Smooth muscle cell (in vitro differentiated cells): ENCODE measurements around the gene CYP24A1. TPM values are rescaled to one million over a fixed set of nuclear protein-coding genes. Genes with fewer than 3 reads are reported as not detected.
"Not testable (repeated sequence)": the region's sequence is repeated elsewhere in the genome, so short reads cannot be mapped to it uniquely, and the experiment has no call there.

Experiments
- DNase-seq: peaks from one replicate; lab custom pipeline; 2025; ENCODE audit not compliant: unreplicated experiment; lab: John Stamatoyannopoulos, UW
- H2AFZ ChIP-seq: fragments of 200-600 bp; sonication (generic); 2 replicates; pipeline ENCODE4 v1.6.0; 2016; ENCODE audit warnings: antibody characterized with exemption, low read depth, mild to moderate bottlenecking
- H3F3A ChIP-seq: fragments of 200-600 bp; sonication (generic); 2 replicates; pipeline ENCODE4 v1.6.0; 2017; ENCODE audit warnings: antibody characterized with exemption, low read depth
- H3K27ac ChIP-seq: fragments of 200-600 bp; sonication (generic); 2 replicates; pipeline ENCODE4 v1.5.1; 2016; ENCODE audit warnings: low read depth, mild to moderate bottlenecking
- H3K27me3 ChIP-seq: fragments of 200-600 bp; sonication (generic); 2 replicates; pipeline ENCODE4 v1.6.1; 2016; ENCODE audit warnings: low read depth, mild to moderate bottlenecking
- H3K36me3 ChIP-seq: fragments of 200-600 bp; sonication (generic); 2 replicates; pipeline ENCODE4 v1.5.1; 2016; ENCODE audit warnings: low read depth
- H3K4me1 ChIP-seq: fragments of 200-600 bp; sonication (generic); 2 replicates; pipeline ENCODE4 v1.5.1; 2016; ENCODE audit warnings: low read depth
- H3K4me2 ChIP-seq: fragments of 200-600 bp; sonication (generic); 2 replicates; pipeline ENCODE4 v1.6.0; 2016; ENCODE audit warnings: mild to moderate bottlenecking
- H3K4me3 ChIP-seq: fragments of 200-600 bp; sonication (generic); 2 replicates; pipeline ENCODE4 v1.5.1; 2016; ENCODE audit warnings: mild to moderate bottlenecking
- H3K79me2 ChIP-seq: fragments of 200-600 bp; sonication (generic); 2 replicates; pipeline ENCODE4 v1.6.0; 2016; ENCODE audit warnings: low read depth, mild to moderate bottlenecking
- H3K9ac ChIP-seq: fragments of 200-600 bp; sonication (generic); 2 replicates; pipeline ENCODE4 v1.6.0; 2016; ENCODE audit warnings: low read depth
- H3K9me3 ChIP-seq: fragments of 200-600 bp; sonication (generic); replicated peaks from 2 replicates; pipeline ENCODE4 v1.5.1; 2016; ENCODE audit warnings: low read depth
- H4K20me1 ChIP-seq: fragments of 200-600 bp; sonication (generic); 2 replicates; pipeline ENCODE4 v1.6.0; 2016; ENCODE audit warnings: low read depth
- WGBS: methylation state at CpG from one replicate; pipeline ENCODE4 v1.1.7; 2016; ENCODE audit warnings: low lambda C conversion rate; 5-methylcytosine and 5-hydroxymethylcytosine counted together
- polyA plus RNA-seq: library from polyadenylated mRNA; unstranded; fragments of >200 nt; fragmentation: Nextera tagmentation; extraction: Ambion mirVana; gene quantifications from 2 replicates; pipeline ENCODE4 v1.2.1, GENCODE V29; 2016
- total RNA-seq: library from RNA; depleted of rRNA; stranded (reverse); fragments of >200 nt; gene quantifications from 2 replicates; pipeline ENCODE4 v1.2.3, GENCODE V29; 2014
- TF ChIP-seq, protein P1 (sequence below): fragments of 200-600 bp; sonication (generic); IDR thresholded peaks from 2 replicates; pipeline ENCODE4 v1.5.1; 2017; ENCODE audit warnings: borderline replicate concordance, mild to moderate bottlenecking, antibody characterized with exemption; ENCODE audit not compliant: insufficient read depth, poor library complexity, severe bottlenecking

The CYP24A1 gene
- total and polyA plus RNA-seq, 2 experiments from 2014 or later, result 0.70 to 18.0 TPM

DNA sequence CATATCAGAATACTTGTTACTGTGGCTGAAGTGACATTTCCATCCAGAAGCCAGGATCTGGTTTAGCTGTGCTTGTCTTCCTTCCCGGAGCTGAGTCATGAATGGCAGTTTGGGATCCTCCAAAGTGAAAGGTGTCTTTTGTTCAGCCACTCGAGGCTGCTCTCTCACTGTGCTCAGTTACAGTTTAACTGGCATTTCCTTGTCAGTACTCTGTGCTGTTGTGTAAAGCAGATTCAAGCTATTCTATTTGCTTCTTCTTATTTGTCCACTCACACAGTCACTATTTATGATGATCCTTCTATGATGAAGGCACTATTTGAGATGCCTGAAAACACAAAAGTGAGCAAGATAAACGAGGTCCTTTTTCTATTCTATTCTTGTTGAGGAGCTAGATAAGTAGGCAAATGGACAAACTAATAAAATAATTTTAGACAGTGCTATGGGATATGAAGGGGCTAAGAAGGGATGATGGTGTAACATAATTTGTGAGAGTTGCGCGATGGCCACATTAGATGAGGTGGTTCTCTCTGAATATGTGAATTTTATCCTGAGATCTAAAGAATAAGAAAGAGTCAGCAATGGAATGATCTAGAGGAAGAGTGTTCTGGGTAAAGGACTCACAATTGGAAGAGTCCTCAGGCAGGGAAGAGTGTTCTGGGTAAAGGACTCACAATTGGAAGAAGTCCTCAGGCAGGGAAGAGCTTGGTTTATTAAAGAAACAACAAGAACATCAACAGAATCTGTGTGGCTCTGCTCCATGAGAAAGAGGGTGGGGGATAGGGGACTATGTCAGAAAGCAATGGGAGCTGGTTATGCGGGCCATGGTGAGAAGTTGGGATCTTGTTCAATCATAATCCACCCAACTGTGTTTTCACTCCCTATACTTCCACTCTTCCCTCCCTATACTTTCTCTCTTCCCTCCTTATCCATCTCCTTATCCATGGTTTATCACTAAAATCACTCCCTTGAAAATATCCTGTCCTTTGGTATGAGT, 40.1 kb downstream of the CYP24A1 start:
- DNase-seq, result no peak
- H4K20me1 ChIP-seq, result no peaks in the 10 kb centered on the region
- H3K4me2 ChIP-seq, result peak overlapping the region; percentile 75
- TF ChIP-seq, protein P1, sequence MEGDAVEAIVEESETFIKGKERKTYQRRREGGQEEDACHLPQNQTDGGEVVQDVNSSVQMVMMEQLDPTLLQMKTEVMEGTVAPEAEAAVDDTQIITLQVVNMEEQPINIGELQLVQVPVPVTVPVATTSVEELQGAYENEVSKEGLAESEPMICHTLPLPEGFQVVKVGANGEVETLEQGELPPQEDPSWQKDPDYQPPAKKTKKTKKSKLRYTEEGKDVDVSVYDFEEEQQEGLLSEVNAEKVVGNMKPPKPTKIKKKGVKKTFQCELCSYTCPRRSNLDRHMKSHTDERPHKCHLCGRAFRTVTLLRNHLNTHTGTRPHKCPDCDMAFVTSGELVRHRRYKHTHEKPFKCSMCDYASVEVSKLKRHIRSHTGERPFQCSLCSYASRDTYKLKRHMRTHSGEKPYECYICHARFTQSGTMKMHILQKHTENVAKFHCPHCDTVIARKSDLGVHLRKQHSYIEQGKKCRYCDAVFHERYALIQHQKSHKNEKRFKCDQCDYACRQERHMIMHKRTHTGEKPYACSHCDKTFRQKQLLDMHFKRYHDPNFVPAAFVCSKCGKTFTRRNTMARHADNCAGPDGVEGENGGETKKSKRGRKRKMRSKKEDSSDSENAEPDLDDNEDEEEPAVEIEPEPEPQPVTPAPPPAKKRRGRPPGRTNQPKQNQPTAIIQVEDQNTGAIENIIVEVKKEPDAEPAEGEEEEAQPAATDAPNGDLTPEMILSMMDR, result no peak
- peak overlapping the region; percentile 94 for H3K27ac ChIP-seq
- no peaks in the 10 kb centered on the region for H3K36me3 ChIP-seq
- 65% methylated on average over 6 of the region's 6 CpGs for WGBS
- H3K4me1 ChIP-seq, result peaks cover 20% of the 10 kb centered on the region
- H3K9me3 ChIP-seq, result no peaks in the 10 kb centered on the region
- peak overlapping the region; percentile 62 for H3K9ac ChIP-seq
- no peak overlapping the region for H3K4me3 ChIP-seq
- no peaks in the 10 kb centered on the region for H3K79me2 ChIP-seq
- H2AFZ ChIP-seq, result peak overlapping the region; percentile 63
- H3K27me3 ChIP-seq, result no peaks in the 10 kb centered on the region
- H3F3A ChIP-seq, result peaks cover 21% of the 10 kb centered on the region

DNA sequence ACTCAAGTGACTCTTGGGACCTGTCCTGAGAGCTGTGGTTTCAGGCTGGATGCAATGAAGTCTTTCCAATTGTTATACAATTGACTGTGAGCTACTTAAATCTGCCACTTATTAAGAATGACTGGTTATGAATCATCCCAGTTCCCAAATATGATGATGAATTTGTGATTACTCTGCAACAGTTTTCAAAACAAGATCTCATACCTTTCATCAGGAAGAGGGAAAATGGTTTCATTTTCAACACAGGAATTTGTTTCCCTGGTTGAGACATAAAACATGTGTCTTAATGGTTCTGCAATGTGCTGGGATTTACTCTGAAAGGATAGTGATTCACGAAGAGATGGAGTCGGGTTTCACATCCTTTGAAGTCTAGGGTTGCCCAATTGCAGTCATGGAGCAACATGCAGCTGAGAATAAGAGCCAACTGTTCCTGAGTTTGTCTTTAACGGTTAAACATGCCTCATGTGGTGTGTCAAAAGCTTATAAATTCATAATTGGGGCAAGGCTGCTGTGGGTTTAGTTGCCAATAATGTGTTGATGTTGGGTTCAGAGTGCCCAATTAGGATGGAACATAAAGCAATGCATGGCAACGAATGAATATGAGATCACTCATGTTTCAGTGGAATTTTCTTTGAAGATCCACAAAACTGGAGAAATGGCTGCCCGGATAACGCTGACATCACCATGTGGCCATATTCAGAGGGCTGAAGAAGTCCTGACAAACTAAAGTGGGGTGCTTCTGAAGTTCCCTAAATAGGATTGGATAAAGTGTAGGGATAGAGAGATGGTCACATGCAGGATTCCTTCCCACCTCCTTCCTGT, 41.0 kb downstream of the CYP24A1 start:
- peaks cover 21% of the 10 kb centered on the region for H3F3A ChIP-seq
- no peaks in the 10 kb centered on the region for H3K36me3 ChIP-seq
- DNase-seq, result no peak
- no peaks in the 10 kb centered on the region for H3K27me3 ChIP-seq
- H3K9ac ChIP-seq, result peak overlapping the region; percentile 69
- WGBS, result 16% methylated on average over 6 of the region's 6 CpGs
- TF ChIP-seq, protein P1, result no peak
- peak overlapping the region; percentile 63 for H2AFZ ChIP-seq
- H3K79me2 ChIP-seq, result no peaks in the 10 kb centered on the region
- H3K9me3 ChIP-seq, result no peaks in the 10 kb centered on the region
- H3K4me3 ChIP-seq, result no peak overlapping the region
- peak overlapping the region; percentile 75 for H3K4me2 ChIP-seq
- peak overlapping the region; percentile 94 for H3K27ac ChIP-seq
- H3K4me1 ChIP-seq, result peaks cover 20% of the 10 kb centered on the region
- no peaks in the 10 kb centered on the region for H4K20me1 ChIP-seq

DNA sequence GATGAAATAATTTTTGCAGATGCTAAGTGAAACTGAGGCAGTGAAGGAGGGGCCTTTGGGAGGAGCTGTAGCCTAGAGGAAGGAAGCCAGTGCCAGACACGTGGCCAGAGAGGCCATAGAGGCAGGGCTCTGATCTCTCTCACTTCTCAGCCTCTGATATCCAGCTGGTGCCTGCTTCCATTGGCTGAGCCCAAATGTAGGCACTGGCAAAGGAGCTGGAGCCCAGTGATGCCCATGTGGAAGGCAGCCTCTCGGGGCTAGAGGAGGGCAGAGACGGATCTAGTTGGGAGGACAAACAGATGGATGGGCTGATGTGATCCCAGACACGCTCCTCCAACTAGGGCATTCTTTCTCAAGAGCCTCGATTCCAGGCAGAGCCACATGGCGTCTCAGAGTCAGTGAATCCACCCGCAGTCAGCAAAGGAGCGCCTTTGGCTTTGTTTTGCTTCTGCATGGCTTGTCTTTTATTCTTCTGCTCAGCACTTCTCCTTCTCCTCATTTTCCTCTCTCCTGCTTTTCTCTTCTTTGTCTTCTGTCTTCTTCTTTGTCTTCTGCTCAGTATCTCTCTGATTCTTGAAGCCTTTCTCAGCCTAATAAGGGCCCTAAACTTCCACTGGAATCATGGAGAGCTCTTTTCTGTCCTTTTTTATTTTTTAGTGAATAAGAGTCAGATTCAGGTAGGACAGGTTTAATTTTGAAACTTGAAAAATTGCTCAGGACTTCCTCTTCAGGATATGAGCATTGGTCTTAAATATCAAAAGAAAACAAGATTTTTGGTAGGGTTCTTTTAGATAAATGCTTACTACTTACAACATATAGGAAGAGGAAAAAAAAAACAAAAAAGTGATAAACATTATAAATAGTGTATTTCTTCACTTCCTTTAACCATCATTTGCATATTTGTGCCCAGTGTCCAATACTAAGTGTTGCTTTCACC, 41.8 kb downstream of the CYP24A1 start:
- Histone ChIP-seq H4K20me1 (no peaks in the 10 kb centered on the region), H3K9ac (peak overlapping the region; percentile 69), H3K36me3 (no peaks in the 10 kb centered on the region), H3K4me1 (peaks cover 20% of the 10 kb centered on the region), H3K27ac (peak overlapping the region; percentile 94), H3K9me3 (no peaks in the 10 kb centered on the region), H3F3A (peaks cover 21% of the 10 kb centered on the region), H2AFZ (peak overlapping the region; percentile 40), H3K4me2 (peak overlapping the region; percentile 75), H3K79me2 (no peaks in the 10 kb centered on the region), H3K27me3 (no peaks in the 10 kb centered on the region), H3K4me3 (no peak overlapping the region)
- 84% methylated on average over 8 of the region's 8 CpGs for WGBS
- no peak for DNase-seq
- TF ChIP-seq, protein P1, result no peak

DNA sequence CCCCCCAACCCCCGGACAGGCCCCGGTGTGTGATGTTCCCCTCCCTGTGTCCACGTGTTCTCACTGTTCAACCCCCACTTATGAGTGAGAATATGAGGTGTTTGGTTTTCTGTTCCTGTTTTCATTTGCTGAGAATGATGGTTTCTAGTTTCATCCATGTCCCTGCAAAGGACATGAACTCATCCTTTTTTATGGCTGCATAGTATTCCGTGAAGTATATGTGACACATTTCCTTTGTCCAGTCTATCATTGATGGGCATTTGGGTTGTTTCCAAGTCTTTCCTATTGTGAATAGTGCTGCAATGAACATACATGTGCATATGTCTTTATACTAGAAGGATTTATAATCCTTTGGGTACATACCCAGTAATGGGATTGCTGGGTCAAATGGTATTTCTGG, 42.7 kb downstream of the CYP24A1 start:
- peaks cover 21% of the 10 kb centered on the region for H3F3A ChIP-seq
- H3K9ac ChIP-seq, H3K27me3 ChIP-seq, H3K79me2 ChIP-seq, H2AFZ ChIP-seq, H3K4me3 ChIP-seq, DNase-seq, H3K9me3 ChIP-seq, H3K4me2 ChIP-seq, H3K36me3 ChIP-seq, H4K20me1 ChIP-seq: not testable (repeated sequence)
- 97% methylated on average over 4 of the region's 4 CpGs for WGBS
- H3K27ac ChIP-seq, result peak overlapping the region; percentile 94
- H3K4me1 ChIP-seq, result peaks cover 20% of the 10 kb centered on the region
